Vagina (tissue), 2 donors: Measurements from ENCODE around the gene GRAMD2B. TPM values are rescaled to one million over a fixed set of nuclear protein-coding genes. Genes with fewer than 3 reads are reported as not detected.
"Not testable (repeated sequence)": the region's sequence is repeated elsewhere in the genome, so short reads cannot be mapped to it uniquely, and the experiment has no call there.

Experiments used
- DNase-seq, 2 donors: peaks; one replicate each; pipeline ENCODE4 v3.0.0-alpha.2; 2017; ENCODE audit errors: extremely low spot score in 2 of 2
- H3K27ac ChIP-seq: fragments of 200-600 bp; sonication (generic); one replicate; pipeline ENCODE4 v1.5.1; 2019
- H3K27me3 ChIP-seq: fragments of 200-600 bp; sonication (generic); one replicate; pipeline ENCODE4 v1.5.1; 2019
- H3K36me3 ChIP-seq, 2 donors: fragments of 200-600 bp; sonication (generic); one replicate each; pipeline ENCODE4 v1.5.1; 2017 to 2019
- H3K4me1 ChIP-seq: fragments of 200-600 bp; sonication (generic); one replicate; pipeline ENCODE4 v1.5.1; 2019
- H3K4me3 ChIP-seq, 2 donors: fragments of 200-600 bp; sonication (generic); 1 replicate in 1 of 2; 2 replicates in 1 of 2; pipeline ENCODE4 v1.5.1; 2016 to 2019
- H3K9me3 ChIP-seq: fragments of 200-600 bp; sonication (generic); one replicate; pipeline ENCODE4 v1.5.1; 2019
- CTCF ChIP-seq, 3 experiments: fragments of 450-650 bp in 2 of 3; fragments of 200-600 bp in 1 of 3; sonication (generic) in 1 of 3; IDR thresholded peaks; one replicate each; pipeline ENCODE4 v1.5.1; 2017 to 2019; ENCODE audit warnings: antibody characterized with exemption in 3 of 3, mild to moderate bottlenecking in 2 of 3, moderate library complexity in 2 of 3
- POLR2A ChIP-seq, 2 donors: fragments of 450-650 bp; IDR thresholded peaks; one replicate each; pipeline ENCODE4 v1.6.1; 2017; ENCODE audit warnings: antibody characterized with exemption in 2 of 2, mild to moderate bottlenecking in 2 of 2, moderate library complexity in 2 of 2
- POLR2AphosphoS5 ChIP-seq, 2 donors: sonication (generic); formaldehyde crosslinking; IDR thresholded peaks; one replicate each; pipeline ENCODE4 v1.9.0; 2017; ENCODE audit warnings: antibody characterized with exemption in 2 of 2, mild to moderate bottlenecking in 2 of 2, low read depth in 1 of 2; ENCODE audit not compliant: insufficient read depth in 1 of 2
- intact Hi-C: fragments of 100-400 bp; cut with DNase I; formaldehyde crosslinking; loops from one replicate; pipeline ENCODE4 v1.15.1; 2023
- total RNA-seq: library from RNA; depleted of rRNA; stranded (reverse); fragments of >200 nt; gene quantifications from one replicate; pipeline ENCODE4 v1.2.3, GENCODE V29; 2016

The GRAMD2B gene
- total RNA-seq, 1 donor from 2014 or later, result 76.9 TPM

- TF ChIP-seq CTCF (IDR thresholded peaks at IDR 0.05), result no peak
- TF ChIP-seq POLR2A (IDR thresholded peaks at IDR 0.05), result no peak
- TF ChIP-seq POLR2AphosphoS5 (IDR thresholded peaks at IDR 0.05; ENCODE audit: insufficient read depth in 1 of 2, low read depth in 1 of 2), result no peak
- Histone ChIP-seq H3K4me3 (no peak overlapping the region), H3K36me3 (no peaks in the 10 kb centered on the region), H3K9me3 (no peaks in the 10 kb centered on the region), H3K27ac (no peak overlapping the region), H3K4me1 (peaks cover 11% of the 10 kb centered on the region), H3K27me3 (no peaks in the 10 kb centered on the region)
- DNase-seq, result no peak
- intact Hi-C loops, result no loop called here
These were observed 33.2 kb upstream of the GRAMD2B start for GRCh38 chr5:126390051-126390450.

- no peak overlapping the region for H3K27ac ChIP-seq
- intact Hi-C loops, result no loop called here
- no peak for DNase-seq
- no peaks in the 10 kb centered on the region for H3K27me3 ChIP-seq
- H3K9me3 ChIP-seq, result no peaks in the 10 kb centered on the region
- no peaks in the 10 kb centered on the region for H3K36me3 ChIP-seq
- TF ChIP-seq POLR2A (IDR thresholded peaks at IDR 0.05) (no peak), POLR2AphosphoS5 (IDR thresholded peaks at IDR 0.05; ENCODE audit: insufficient read depth in 1 of 2, low read depth in 1 of 2) (no peak), CTCF (IDR thresholded peaks at IDR 0.05) (no peak)
- no peaks in the 10 kb centered on the region for H3K4me1 ChIP-seq
- no peak overlapping the region for H3K4me3 ChIP-seq
These were observed 31.8 kb upstream of the GRAMD2B start for GRCh38 chr5:126391386-126391785.

GRCh38 chr5:126394211-126394788 is 28.9 kb upstream of the GRAMD2B start:
- Histone ChIP-seq H3K4me1 (no peaks in the 10 kb centered on the region), H3K36me3 (no peaks in the 10 kb centered on the region), H3K4me3 (no peak overlapping the region), H3K9me3 (no peaks in the 10 kb centered on the region), H3K27ac (no peak overlapping the region), H3K27me3 (no peaks in the 10 kb centered on the region)
- intact Hi-C loops, result no loop called here
- TF ChIP-seq CTCF (IDR thresholded peaks at IDR 0.05) (no peak), POLR2AphosphoS5 (IDR thresholded peaks at IDR 0.05; ENCODE audit: insufficient read depth in 1 of 2, low read depth in 1 of 2) (no peak), POLR2A (IDR thresholded peaks at IDR 0.05) (no peak)
- no peak for DNase-seq

GRCh38 chr5:126395198-126395597 is 28.0 kb upstream of the GRAMD2B start:
- Histone ChIP-seq H3K4me3 (no peak overlapping the region), H3K27me3 (no peaks in the 10 kb centered on the region), H3K9me3 (no peaks in the 10 kb centered on the region), H3K27ac (no peak overlapping the region), H3K36me3 (no peaks in the 10 kb centered on the region), H3K4me1 (no peaks in the 10 kb centered on the region)
- DNase-seq, result no peak
- TF ChIP-seq CTCF (IDR thresholded peaks at IDR 0.05) (no peak), POLR2A (IDR thresholded peaks at IDR 0.05) (no peak), POLR2AphosphoS5 (IDR thresholded peaks at IDR 0.05; ENCODE audit: insufficient read depth in 1 of 2, low read depth in 1 of 2) (no peak)
- intact Hi-C loops, result no loop called here

GRCh38 chr5:126395605-126396004 is 27.6 kb upstream of the GRAMD2B start:
- Histone ChIP-seq H3K9me3 (peaks cover 3% of the 10 kb centered on the region), H3K4me1 (no peaks in the 10 kb centered on the region), H3K27me3 (no peaks in the 10 kb centered on the region), H3K27ac (no peak overlapping the region), H3K4me3 (no peak overlapping the region), H3K36me3 (no peaks in the 10 kb centered on the region)
- no peak for TF ChIP-seq CTCF (IDR thresholded peaks at IDR 0.05)
- no peak for TF ChIP-seq POLR2A (IDR thresholded peaks at IDR 0.05)
- no peak for TF ChIP-seq POLR2AphosphoS5 (IDR thresholded peaks at IDR 0.05; ENCODE audit: insufficient read depth in 1 of 2, low read depth in 1 of 2)
- no peak for DNase-seq
- intact Hi-C loops, result no loop called here

GRCh38 chr5:126396721-126397120 is 26.5 kb upstream of the GRAMD2B start:
- H3K27ac ChIP-seq, H3K27me3 ChIP-seq, intact Hi-C loops, H3K4me1 ChIP-seq, H3K36me3 ChIP-seq, H3K9me3 ChIP-seq, H3K4me3 ChIP-seq, DNase-seq: not testable (repeated sequence)
